GM23248 (cell line): ENCODE results near the gene CST2.

Experiments used
- EZH2 ChIP-seq: fragments of 200-600 bp; sonication (generic); IDR thresholded peaks from 2 replicates; pipeline ENCODE4 v1.6.1; 2018; ENCODE audit warnings: antibody characterized with exemption, mild to moderate bottlenecking; ENCODE audit not compliant: insufficient read depth, poor library complexity, severe bottlenecking
- EZH2phosphoT487 ChIP-seq: fragments of 200-600 bp; sonication (generic); IDR thresholded peaks from 2 replicates; pipeline ENCODE4 v1.6.1; 2018; ENCODE audit warnings: antibody characterized with exemption, moderate library complexity, mild to moderate bottlenecking, low read depth; ENCODE audit not compliant: insufficient read depth

- TF ChIP-seq EZH2 = no peak
- TF ChIP-seq EZH2phosphoT487 = no peak
Observed at GRCh38 chr20:23869520-23869919, 43.0 kb upstream of the CST2 start.
